GM12875 (cell line): ENCODE data around the gene AKIRIN1.
"Not testable (repeated sequence)": the region's sequence is repeated elsewhere in the genome, so short reads cannot be mapped to it uniquely, and the experiment has no call there.

ENCODE experiments used
- H3K4me3 ChIP-seq: one replicate; pipeline ENCODE4 v1.5.1; 2011; ENCODE audit warnings: low read depth, low read length, control low read depth
- TF ChIP-seq, protein P1 (sequence below): IDR thresholded peaks from 2 replicates; pipeline ENCODE4 v1.5.1; 2011; ENCODE audit warnings: low read depth, mild to moderate bottlenecking, control low read depth, inconsistent platforms, low read length, moderate library complexity, borderline replicate concordance; ENCODE audit not compliant: insufficient read depth

The AKIRIN1 gene

DNA sequence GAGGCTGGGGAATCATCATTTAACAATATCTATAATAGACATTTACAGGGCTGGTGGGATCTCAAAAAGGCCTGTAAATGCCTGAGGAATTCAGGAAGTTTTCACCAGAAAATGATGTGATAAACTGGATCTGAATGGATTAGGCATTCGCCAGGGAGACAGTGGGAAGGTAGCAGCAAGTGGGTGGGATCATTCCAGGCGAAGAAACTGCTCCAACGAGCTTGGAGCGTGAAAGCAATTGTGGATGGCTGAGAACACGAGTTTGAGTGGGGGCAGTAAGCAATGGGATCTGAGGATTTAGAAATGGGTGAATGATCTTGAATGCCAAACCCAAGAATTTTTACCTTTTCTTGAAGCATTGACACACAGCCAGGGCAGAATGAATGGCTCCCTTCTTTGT lies 26.2 kb downstream of the AKIRIN1 start:
- TF ChIP-seq, protein P1, sequence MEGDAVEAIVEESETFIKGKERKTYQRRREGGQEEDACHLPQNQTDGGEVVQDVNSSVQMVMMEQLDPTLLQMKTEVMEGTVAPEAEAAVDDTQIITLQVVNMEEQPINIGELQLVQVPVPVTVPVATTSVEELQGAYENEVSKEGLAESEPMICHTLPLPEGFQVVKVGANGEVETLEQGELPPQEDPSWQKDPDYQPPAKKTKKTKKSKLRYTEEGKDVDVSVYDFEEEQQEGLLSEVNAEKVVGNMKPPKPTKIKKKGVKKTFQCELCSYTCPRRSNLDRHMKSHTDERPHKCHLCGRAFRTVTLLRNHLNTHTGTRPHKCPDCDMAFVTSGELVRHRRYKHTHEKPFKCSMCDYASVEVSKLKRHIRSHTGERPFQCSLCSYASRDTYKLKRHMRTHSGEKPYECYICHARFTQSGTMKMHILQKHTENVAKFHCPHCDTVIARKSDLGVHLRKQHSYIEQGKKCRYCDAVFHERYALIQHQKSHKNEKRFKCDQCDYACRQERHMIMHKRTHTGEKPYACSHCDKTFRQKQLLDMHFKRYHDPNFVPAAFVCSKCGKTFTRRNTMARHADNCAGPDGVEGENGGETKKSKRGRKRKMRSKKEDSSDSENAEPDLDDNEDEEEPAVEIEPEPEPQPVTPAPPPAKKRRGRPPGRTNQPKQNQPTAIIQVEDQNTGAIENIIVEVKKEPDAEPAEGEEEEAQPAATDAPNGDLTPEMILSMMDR: no peak
- H3K4me3 ChIP-seq: no peak overlapping the region

DNA sequence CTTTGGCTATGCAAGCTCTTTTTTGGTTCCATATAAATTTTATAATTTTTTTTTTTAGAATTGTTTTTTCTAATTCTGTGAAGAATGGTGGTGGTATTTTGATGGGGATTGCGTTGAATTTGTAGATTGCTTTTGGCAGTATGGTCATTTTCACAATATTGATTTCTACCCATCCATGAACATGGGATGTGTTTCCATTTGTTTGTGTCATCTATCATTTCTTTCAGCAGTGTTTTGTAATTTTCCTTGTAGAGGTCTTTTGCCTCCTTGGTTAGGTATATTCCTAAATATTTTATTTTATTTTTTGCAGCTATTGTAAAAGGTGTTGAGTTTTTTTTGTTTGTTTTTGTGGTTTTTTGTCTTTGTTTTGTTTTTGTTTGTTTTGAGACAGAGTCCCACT lies 29.4 kb downstream of the AKIRIN1 start:
- H3K4me3 ChIP-seq: not testable (repeated sequence)

DNA sequence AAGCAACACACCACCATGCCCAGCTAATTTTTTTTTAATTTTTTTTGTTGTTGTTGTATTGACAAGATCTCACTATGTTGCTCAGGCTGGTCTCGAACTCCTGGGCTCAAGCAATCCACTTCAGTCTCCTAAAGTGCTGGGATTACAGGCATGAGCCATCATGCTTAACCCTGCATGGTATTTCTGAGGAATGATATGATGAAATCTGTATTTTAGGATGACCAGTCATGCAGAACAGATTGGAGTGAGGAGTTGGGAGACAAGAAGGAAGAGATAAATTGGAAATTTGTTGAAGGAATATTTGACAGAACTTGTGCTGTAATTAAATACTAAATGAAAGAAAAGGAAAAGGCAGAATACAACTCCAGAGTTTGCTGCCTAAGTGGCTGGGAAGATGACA lies 30.4 kb downstream of the AKIRIN1 start:
- TF ChIP-seq, protein P1: no peak
- H3K4me3 ChIP-seq: no peak overlapping the region

DNA sequence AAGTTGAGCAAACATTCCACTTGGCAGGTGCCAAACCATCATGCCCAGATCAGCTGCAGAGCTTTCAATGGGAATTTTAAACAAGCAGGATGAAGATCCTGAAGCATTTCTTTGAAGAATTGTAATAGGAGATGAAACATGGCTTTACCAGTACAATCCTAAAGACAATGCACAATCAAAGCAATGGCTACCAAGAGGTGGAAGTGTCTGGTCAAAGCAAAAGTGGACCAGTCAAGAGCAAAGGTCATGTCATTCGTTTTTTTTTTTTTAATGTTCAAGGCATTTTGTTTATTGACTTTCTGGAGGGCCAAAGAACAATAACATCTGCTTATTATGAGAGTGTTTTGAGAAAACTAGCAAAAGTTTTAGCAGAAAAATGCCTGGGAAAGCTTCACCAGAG lies 32.1 kb downstream of the AKIRIN1 start:
- TF ChIP-seq, protein P1: no peak
- H3K4me3 ChIP-seq: no peak overlapping the region

DNA sequence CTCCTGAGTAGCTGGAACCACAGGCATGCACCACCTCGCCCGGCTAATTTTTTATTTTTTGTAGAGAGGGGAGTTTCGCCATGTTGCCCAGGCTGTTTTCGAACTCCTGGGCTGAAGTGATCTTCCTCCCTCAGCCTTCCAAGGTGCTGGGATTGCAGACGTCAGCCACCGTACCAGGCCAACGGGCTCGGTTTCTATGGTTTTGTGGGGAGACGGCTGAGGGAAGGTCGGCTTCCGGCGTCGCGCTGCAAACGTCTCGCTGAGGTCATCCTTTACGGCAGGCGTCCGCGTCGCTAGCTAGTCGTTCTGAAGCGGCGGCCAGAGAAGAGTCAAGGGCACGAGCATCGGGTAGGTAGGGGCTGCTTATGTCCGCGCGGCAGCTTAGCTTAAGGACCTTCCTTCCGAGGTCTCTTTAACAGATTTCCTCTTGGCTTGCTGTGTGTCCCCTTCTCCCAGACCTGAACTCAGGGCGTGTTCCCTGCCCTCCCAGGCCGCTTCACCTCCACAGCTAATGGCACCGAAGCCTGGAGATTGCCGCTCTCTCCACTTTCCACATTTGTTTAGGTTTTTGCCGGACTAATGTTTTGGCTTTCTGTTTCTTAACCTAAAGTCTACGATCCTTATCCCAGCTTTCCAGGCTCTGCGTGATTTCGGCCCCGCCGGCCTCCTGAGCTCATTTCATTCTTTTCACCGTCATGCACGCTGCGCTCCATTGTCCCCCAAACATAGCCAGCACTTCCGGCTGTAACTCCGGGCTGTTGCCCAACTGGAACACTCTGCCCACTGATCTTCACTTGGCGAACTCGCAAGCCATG lies 35.2 kb downstream of the AKIRIN1 start, which contains the start of gene NDUFS5:
TSS of gene NDUFS5 (plus strand) at position 300 of the 815 bp plus-strand sequence. CDS start 2,375 bp downstream, outside the sequence.
- peak within 1 kb of the TSS; percentile 85 for H3K4me3 ChIP-seq
- TF ChIP-seq, protein P1: no peak

DNA sequence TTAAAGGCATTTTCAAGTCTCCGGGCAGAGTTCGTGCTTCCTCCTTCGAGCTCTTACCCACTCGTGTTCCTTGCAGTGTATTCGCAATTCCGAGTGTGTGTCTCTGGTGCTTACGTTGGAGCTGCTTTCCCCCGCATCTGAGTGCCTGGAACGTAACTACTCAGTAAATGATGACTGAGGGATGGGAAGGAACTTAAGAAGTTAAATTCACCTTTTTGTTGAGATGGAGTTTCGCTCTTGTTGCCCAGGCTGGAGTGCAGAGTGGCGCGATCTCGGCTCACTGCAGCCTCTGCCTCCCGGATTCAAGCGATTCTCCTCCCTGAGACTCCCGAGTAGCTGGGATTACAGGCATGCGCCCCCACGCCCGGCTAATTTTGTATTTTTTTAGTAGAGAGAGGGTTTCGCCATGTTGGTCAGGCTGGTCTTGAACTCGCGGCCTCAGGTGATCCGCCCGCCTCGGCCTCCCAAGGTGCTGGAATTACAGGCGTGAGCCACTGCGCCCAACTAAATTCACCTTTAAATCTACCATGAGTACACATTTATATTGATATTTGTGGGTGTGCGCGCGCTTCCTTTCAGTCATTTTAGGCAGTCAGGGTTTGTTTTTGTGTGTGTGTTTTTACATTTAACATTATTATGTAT lies 35.9 kb downstream of the AKIRIN1 start:
- peak overlapping the region; percentile 85 for H3K4me3 ChIP-seq
- TF ChIP-seq, protein P1: no peak

DNA sequence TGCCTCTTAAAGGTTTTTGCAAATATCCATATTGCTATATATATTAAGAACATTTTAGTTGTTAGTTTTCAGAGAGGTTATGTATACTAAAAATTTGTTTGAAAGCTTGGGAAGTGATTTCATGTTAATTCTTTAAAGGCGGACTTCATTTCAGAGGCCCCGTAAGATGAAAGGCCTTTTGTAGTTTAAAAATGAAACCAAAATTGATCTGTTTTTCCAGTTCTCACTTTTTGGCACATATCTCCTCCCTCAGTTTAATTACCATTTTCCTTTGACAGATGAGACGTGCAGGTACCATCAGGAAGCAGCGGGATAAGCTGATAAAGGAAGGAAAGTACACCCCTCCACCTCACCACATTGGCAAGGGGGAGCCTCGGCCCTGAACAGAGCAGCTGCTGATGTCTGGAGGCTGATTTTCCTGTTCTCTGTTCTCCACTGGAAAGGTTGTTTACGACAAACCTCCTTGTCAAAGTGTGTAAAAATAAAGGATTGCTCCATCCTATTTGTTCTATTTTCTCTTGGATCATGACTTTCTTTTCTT lies 43.1 kb downstream of the AKIRIN1 start:
- TF ChIP-seq, protein P1: no peak
- H3K4me3 ChIP-seq: no peak overlapping the region
